Tongue (tissue), 3 donors: ENCODE results near the gene MYT1. TPM values are rescaled to one million over a fixed set of nuclear protein-coding genes. Genes with fewer than 3 reads are reported as not detected.
"Not testable (repeated sequence)": the region's sequence is repeated elsewhere in the genome, so short reads cannot be mapped to it uniquely, and the experiment has no call there.

Source experiments
- DNase-seq: peaks from one replicate; pipeline ENCODE4 v3.0.0-alpha.2; 2015
- small RNA-seq: library from RNA; depleted of rRNA; stranded (forward); fragments of <200 nt; gene quantifications from one replicate; pipeline ENCODE3, GENCODE V24; 2014; ENCODE audit warnings: low replicate concordance
- total RNA-seq: library from RNA; depleted of rRNA; stranded (reverse); fragments of >200 nt; gene quantifications from one replicate; pipeline ENCODE4 v1.2.3, GENCODE V29; 2014

Gene MYT1
- total RNA-seq, 1 donor from 2014 or later = 0.31 TPM

DNA sequence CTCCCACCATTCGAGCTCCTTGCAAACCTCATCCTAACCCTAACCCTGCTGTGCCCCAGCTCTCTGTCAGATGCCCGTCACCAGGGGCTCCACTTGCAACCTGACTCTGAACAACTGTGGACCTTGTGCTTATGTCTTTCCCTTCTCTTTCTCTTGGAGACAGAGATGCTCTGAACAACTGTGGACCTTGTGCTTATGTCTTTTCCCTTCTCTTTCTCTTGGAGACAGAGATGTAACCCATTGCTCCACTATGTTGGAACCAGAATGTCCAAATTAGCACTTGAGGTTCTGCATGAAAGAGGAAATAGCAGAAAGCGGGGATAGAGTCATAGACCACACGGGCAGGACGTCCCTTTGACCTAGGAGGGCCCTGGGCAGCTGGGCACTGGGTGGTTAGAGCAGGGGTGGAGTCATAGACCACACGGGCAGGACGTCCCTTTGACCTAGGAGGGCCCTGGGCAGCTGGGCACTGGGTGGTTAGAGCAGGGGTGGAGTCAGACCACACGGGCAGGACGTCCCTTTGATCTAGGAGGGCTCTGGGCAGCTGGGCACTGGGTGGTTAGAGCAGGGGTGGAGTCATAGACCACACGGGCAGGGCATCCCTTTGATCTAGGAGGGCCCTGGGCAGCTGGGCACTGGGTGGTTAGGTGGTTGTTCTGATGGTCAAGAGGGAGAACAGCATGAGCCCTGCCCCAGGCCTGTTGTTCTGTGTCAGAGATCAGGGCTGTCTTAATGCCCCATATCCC, 113.5 kb downstream of the MYT1 start:
- DNase-seq = no peak

DNA sequence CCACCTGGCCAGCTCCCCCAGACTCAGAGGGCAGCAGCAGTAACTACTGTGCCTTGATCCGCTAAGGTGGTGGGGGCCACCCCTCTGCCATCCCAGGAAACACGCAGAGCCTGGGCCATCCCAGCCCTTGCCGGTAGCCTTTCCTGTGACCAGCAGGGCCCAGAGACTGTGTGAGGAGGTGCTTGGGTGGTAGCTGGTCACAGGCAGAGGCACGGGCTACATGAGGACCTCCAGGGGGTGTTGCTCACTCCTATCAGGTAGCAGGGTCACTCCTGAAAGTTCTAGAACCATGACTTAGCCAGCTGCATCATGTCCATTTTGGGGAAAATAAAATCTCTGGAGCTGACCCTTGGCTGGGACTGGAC, 114.0 kb downstream of the MYT1 start:
- DNase-seq = no peak

DNA sequence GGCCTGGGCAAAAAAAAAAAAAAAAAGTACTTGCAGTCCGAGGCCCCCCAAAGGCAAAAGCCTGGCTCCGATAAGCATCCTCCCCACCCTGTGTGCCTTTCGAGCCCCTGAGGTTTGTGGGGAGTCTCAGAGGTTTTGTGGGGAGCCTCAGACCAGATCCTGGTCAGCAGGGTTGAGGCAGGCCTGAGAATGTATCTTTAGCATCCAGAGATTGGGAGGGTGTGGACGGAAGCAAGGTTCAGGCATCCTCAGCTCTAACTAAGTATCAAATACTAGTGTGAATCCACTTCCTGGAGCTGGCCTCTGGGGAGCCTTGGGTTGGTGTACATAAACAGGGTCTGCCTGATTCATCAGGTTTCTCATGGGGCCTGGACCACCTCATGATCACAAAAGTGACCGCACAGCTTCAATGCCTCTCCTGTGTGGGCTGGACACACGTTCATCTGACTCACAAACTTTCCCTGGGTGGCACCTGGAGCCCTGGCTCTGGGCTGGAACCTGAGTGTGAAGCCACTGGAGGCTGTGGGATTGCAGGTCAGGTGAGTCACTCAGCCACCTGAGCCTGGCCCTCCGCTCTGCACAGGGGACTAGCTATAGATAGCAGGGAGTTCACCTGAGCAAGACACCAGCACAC, 115.7 kb downstream of the MYT1 start:
- no peak for DNase-seq

DNA sequence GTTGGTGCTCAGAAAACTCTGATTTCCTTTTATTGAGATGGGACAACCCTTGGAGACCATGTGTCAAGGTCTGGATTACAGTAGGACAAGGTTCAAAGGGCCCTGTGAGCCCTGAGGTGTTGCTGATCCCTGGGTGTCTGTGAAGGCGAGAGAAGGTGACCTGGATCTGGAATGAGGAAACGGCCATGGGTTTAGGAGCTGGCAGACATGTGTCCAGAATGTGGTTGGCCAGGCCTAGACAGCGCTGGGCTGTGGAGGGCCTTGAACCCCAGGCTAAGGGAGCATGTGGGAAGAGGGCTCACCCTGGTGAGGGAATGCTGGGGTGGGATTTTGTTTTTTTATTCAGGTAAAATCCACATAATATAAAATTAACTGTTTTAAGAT, 116.2 kb downstream of the MYT1 start:
- DNase-seq = no peak

DNA sequence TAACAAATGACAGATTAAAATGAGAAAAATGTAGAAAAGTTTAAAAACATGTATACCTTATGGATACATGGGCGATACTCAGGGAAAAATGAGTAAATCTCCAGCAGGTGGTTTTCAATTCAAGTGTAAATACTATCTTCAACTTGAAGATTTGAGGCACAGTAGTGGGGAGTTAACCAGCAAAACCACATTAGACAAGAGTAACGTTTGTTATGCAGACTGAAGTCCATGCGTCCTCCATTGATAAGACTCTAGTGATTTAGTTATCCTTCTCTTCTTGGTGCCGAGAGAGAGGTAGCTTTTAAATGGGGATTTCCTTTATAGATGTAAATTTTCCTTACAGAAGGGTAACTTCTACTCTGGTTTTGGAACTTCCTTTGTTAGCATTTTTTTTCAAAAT, 119.4 kb downstream of the MYT1 start:
- DNase-seq = no peak

DNA sequence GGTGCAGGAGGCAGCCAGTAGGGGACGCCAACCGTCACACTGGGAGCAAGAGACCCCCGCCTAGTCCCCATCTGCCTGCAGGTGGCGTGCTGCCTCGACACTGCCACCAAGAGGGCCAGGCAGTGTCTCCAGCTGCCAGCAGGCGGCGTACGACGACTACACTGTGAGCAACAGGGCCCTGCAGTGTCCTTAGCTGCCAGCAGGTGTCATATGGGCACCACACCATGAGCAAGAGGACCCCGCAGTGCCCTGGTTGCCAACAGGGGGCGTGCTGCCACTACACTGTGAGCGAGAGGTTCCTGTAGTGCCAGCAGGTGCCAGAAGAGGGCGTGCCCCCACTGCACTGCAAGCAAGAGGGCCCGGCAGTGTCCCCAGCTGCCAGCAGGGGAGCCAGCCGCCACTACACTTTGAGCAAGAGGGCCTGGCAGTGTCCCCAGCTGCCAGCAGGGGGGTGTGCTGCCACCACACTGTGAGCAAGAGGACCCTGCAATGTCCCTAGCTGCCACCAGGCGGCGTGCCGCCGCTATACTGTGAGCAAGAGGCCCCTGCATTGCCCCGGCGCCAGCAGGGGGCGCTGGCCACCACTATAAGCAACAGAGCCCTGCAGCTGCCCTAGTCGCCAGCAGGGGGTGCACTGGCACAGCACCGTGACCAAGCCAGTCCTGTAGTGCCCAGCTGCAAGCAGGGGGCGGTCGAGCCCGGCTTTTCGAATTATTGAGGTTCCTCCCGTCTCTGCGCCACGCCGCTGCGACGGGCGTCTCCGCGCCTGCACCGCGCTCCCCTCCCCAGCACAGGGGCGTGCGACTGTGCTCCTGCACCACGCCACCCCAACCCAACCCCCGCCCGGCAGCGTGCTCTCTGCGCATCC, 121.6 kb downstream of the MYT1 start:
- peak; percentile 19 for DNase-seq

DNA sequence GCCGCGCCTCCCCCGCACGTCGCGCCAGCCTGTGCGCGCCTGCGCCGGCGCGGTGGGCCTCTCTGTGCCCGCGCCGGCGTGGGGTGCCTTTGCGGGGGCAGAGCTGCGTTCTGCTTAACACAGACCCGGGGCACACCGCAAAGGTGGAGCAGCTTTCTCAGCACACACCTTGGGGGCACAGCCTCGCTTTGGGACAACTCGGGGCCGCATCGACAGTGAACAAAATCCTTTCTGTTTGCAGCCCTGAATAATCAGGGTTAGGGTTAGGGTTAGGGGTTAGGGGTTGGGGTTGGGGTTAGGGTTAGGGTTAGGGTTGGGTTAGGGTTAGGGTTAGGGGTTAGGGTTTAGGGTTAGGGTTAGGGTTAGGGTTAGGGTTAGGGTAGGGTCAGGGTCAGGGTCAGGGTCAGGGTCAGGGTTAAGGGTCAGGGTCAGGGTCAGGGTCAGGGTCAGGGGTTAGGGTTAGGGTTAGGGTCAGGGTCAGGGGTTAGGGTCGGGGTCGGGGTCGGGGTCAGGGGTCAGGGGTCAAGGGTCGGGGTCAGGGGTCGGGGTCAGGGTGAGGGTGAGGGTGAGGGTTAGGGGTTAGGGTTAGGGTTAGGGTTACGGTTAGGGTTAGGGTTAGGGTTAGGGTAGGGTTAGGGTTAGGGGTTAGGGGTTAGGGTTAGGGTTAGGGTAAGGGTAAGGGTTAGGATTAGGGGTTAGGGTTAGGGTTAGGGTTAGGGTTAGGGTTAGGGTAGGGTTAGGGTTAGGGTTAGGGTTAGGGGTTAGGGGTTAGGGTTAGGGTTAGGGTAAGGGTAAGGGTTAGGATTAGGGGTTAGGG, 122.4 kb downstream of the MYT1 start:
- peak; percentile 11 for DNase-seq

DNA sequence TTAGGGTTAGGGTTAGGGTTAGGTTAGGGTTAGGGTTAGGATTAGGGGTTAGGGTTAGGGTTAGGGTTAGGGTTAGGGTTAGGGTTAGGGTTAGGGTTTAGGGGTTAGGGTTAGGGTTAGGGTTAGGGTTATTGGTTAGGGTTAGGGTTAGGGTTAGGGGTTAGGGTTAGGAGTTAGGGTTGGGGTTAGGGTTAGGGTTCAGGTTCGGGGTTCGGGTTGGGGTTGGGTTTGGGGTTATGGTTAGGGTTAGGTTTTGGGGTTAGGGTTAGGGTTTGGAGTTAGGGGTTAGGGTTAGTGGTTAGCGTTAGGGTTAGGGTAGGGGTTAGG, 123.0 kb downstream of the MYT1 start:
- not testable (repeated sequence) for DNase-seq

Small RNAs within 50 kb of the gene (small RNA-seq; reads per million reads assigned to genes)
- gene AL137028.2 = not detected

Other genes starting within 250 kb of the MYT1 start
- gene UCKL1, start 208.0 kb upstream of the MYT1 start, total RNA-seq = 48.7 TPM
- 15.3 TPM for gene ZNF512B, start 194.5 kb upstream of the MYT1 start, total RNA-seq
- 2.6 TPM for gene SAMD10, start 184.8 kb upstream of the MYT1 start, total RNA-seq
- 62.5 TPM for gene PRPF6, start 183.3 kb upstream of the MYT1 start, total RNA-seq
- gene C20orf204, start 128.3 kb upstream of the MYT1 start, total RNA-seq = 0.82 TPM
- 17.6 TPM for gene SOX18, start 114.8 kb upstream of the MYT1 start, total RNA-seq
- 22.8 TPM for gene TCEA2, start 101.3 kb upstream of the MYT1 start, total RNA-seq
- 7.7 TPM for gene RGS19, start 84.9 kb upstream of the MYT1 start, total RNA-seq
- gene OPRL1, start 84.4 kb upstream of the MYT1 start, total RNA-seq = 0.62 TPM
- gene LKAAEAR1, start 80.1 kb upstream of the MYT1 start, total RNA-seq = not detected
- gene NPBWR2, start 56.9 kb upstream of the MYT1 start, total RNA-seq = not detected
- gene PCMTD2, start 91.3 kb downstream of the MYT1 start, total RNA-seq = 89.1 TPM